Measurements from ENCODE around the gene GON7. TPM values are rescaled to one million over a fixed set of nuclear protein-coding genes. Genes with fewer than 3 reads are reported as not detected.

The GON7 gene
- total and polyA plus RNA-seq, 7 donors = 8.6 to 80.7 (median 20.2) TPM

DNA sequence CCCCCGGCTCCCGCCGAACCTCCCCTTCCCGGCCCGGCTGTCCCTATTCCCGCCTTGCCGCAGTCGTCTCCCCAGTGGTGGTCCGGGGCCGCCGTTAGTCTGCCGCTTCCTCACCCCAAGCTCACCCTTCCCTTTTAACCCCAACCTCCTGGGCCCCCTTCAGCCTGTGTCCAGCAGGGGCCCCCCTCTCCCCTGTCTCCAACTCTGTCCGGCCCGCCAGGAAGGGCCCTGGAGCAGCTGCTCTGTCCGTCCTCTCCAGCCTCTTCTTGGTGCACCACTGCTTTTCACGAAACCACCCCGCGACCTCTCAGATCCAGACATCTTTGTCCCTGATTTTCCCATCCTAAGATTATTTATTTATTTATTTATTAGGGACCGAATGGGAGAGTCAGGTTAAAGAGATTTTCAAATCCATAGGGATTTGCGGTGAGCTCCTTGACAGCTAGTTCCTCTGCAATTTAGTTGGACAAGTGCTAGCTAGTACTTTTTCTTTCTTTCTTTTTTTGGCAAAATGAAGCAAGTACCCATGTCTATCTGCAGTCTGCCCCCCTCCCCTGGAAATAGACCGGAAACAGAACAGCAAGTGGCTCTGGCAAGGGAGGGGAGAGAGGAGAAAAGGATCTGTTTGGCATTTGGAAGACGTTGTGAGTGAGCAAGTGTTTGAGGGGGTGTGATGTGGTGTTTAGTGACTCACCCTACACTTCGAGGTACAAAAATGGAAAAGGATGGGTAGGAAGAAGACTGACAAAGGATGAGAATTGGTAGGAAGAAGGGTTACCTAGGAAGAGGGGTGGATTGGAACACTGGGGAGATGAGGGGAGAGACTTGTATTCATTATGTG, 823 bp upstream of the GON7 start:
- intact Hi-C loops (cut with DNase I) = loop anchor here (1.0 to 10.0 kb wide), 4 partner anchors 23 to 577 kb away; partner anchors contain the start of genes BTBD7, MOAP1 and PRIMA1

DNA sequence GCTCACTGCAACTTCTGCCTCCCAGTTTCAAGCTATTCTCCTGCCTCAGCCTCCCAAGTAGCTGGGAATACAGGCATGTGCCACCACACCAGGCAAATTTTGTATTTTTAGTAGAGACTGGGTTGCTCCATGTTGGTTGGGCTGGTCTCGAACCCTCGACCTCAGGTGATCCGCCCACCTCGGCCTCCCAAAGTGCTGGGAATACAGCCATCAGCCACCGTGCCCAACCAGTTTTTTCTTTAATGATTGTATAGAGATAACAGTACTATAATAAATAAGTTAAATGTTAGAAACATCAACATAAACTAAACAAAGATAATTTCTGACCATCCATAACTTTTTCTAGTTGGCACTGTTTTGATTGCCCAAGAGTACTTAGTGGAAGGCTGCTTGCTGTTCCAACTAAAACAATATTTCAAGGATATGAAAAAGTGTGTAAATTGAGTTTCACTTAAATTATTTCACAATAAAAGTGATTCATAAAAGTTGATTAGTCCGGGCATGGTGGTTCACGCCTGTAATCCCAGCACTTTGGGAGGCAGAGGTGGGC, 5.6 kb downstream of the GON7 start:
- no peak for TF ChIP-seq EP300 (IDR thresholded peaks at IDR 0.05)
- TF ChIP-seq CTCF (IDR thresholded peaks at IDR 0.05) = no peak
- no peak for TF ChIP-seq POLR2AphosphoS5 (IDR thresholded peaks at IDR 0.05)
- no peak for TF ChIP-seq POLR2A (IDR thresholded peaks at IDR 0.05)
- Histone ChIP-seq H3K4me3 (no peak overlapping the region), H3K27me3 (no peaks in the 10 kb centered on the region), H3K9me3 (no peaks in the 10 kb centered on the region), H3K36me3 (no peaks in the 10 kb centered on the region), H3K4me1 (peaks cover 0 to 15% (median 13%) of the 10 kb centered on the region in 4 donors), H3K27ac (no peak overlapping the region)
- WGBS, 2 donors = 74 to 83% methylated on average over 7 of the region's 7 CpGs
- no peak for DNase-seq
- intact Hi-C loops (cut with DNase I) = loop anchor here (10.0 kb wide), 1 partner anchor 584 kb away; the partner anchor contains the start of gene PRIMA1

More for the DNA sequence above, 823 bp upstream of the GON7 start:
- H3K27me3 ChIP-seq = no peaks in the 10 kb centered on the region
- peak overlapping the region; percentile 87 to 94 (median 88) for H3K27ac ChIP-seq
- no peaks in the 10 kb centered on the region for H3K9me3 ChIP-seq
- peak overlapping the region; percentile 65 to 90 (median 86) for H3K4me3 ChIP-seq
- peak; percentile 80 for DNase-seq
- H3K36me3 ChIP-seq = peaks cover 3 to 25% (median 5%) of the 10 kb centered on the region in 4 donors
- 0 to 1% methylated on average over 23 of the region's 23 CpGs for WGBS, 2 donors
- H3K4me1 ChIP-seq = peaks cover 0 to 40% (median 33%) of the 10 kb centered on the region in 4 donors
- peak in 3 of 4 experiments; percentile 8 to 19 (median 16) for TF ChIP-seq CTCF (IDR thresholded peaks at IDR 0.05)
- TF ChIP-seq EP300 (IDR thresholded peaks at IDR 0.05) = no peak

GRCh38 chr14:93200553-93200952, 6.3 kb downstream of the GON7 start:
- WGBS, 2 donors = 98% methylated on average over 5 of the region's 5 CpGs
- H3K9me3 ChIP-seq = no peaks in the 10 kb centered on the region
- intact Hi-C loops (cut with DNase I) = loop anchor here (10.0 kb wide), 1 partner anchor 584 kb away; the partner anchor contains the start of gene PRIMA1

GRCh38 chr14:93199031-93199430, 7.8 kb downstream of the GON7 start:
- intact Hi-C loops (cut with DNase I) = no loop called here
- Histone ChIP-seq H3K4me1 (no peaks in the 10 kb centered on the region), H3K27ac (no peak overlapping the region), H3K9me3 (no peaks in the 10 kb centered on the region), H3K36me3 (no peaks in the 10 kb centered on the region), H3K27me3 (no peaks in the 10 kb centered on the region), H3K4me3 (no peak overlapping the region)
- TF ChIP-seq EP300 (IDR thresholded peaks at IDR 0.05) = no peak
- no peak for TF ChIP-seq POLR2A (IDR thresholded peaks at IDR 0.05)
- TF ChIP-seq CTCF (IDR thresholded peaks at IDR 0.05) = no peak
- no peak for TF ChIP-seq POLR2AphosphoS5 (IDR thresholded peaks at IDR 0.05)
- 88 to 96% methylated on average over 4 of the region's 4 CpGs for WGBS, 2 donors
- no peak for DNase-seq

More at GRCh38 chr14:93200553-93200952, 6.3 kb downstream of the GON7 start:
- Histone ChIP-seq H3K4me1 (peaks cover 0 to 9% (median 6%) of the 10 kb centered on the region in 4 donors), H3K4me3 (no peak overlapping the region), H3K36me3 (no peaks in the 10 kb centered on the region), H3K27me3 (no peaks in the 10 kb centered on the region), H3K27ac (no peak overlapping the region)
- no peak for DNase-seq
- no peak for TF ChIP-seq POLR2A (IDR thresholded peaks at IDR 0.05)
- no peak for TF ChIP-seq POLR2AphosphoS5 (IDR thresholded peaks at IDR 0.05)
- no peak for TF ChIP-seq CTCF (IDR thresholded peaks at IDR 0.05)
- TF ChIP-seq EP300 (IDR thresholded peaks at IDR 0.05) = no peak

All from sigmoid colon (tissue), 7 donors.